Epithelial cell of esophagus (primary cell): ENCODE data around the gene KCNB1.

Experiments used
- DNase-seq: peaks from one replicate; pipeline ENCODE4 v3.0.0; 2010; ENCODE audit warnings: low read depth
- H3K4me3 ChIP-seq: 2 replicates; pipeline ENCODE4 v1.5.1; 2011; ENCODE audit warnings: mild to moderate bottlenecking, low read length, control low read depth
- CTCF ChIP-seq: IDR thresholded peaks from 2 replicates; pipeline ENCODE4 v1.5.1; 2011; ENCODE audit warnings: low read depth, mild to moderate bottlenecking, low read length, control low read depth, inconsistent platforms; ENCODE audit not compliant: insufficient read depth; ENCODE audit errors: missing control alignments

KCNB1 gene

GRCh38 chr20:49323622-49324238 lies 158.7 kb downstream of the KCNB1 start:
- peak; percentile 82 for DNase-seq
- TF ChIP-seq CTCF: peak; percentile 60

GRCh38 chr20:49320460-49320859 lies 162.0 kb downstream of the KCNB1 start:
- peak; percentile 58 for DNase-seq
- TF ChIP-seq CTCF: peak; percentile 54

More at GRCh38 chr20:49323622-49324238, 158.7 kb downstream of the KCNB1 start:
- no peak overlapping the region for H3K4me3 ChIP-seq

DNA sequence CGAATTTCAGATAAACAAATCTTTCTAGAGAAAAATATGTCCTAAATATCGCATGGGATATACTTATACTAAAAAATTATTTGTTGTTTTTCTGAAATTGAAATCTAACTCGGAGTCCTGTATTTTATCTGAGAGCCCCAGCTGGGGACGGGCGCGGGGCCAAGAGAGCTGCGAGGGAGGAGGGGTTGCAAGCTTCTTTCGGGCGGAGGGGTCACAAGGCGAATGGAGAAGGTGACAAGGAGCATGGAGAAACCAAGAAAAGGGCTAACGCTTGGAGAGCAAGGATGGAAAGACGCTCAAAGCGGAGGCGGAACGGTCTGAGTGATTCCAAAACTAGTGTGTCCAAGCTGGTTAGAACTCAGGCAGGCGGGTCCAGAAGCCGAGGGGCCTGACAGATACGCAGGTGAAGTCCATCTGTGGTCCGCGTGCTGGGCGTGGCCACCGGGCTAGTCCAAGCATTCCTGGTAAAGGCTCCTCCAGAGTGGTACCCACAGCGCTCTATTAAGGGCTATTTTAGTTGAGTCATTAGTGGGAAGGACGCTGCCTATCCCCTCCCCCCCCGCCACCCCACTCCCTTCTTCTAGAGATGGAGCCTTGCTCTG lies 163.2 kb downstream of the KCNB1 start:
- no peak overlapping the region for H3K4me3 ChIP-seq
- DNase-seq: no peak
- TF ChIP-seq CTCF: no peak

More at GRCh38 chr20:49320460-49320859, 162.0 kb downstream of the KCNB1 start:
- no peak overlapping the region for H3K4me3 ChIP-seq

- H3K4me3 ChIP-seq: peak overlapping the region; percentile 1
- DNase-seq: peak; percentile 12
Observed at GRCh38 chr20:49318430-49319207, 163.8 kb downstream of the KCNB1 start.

DNA sequence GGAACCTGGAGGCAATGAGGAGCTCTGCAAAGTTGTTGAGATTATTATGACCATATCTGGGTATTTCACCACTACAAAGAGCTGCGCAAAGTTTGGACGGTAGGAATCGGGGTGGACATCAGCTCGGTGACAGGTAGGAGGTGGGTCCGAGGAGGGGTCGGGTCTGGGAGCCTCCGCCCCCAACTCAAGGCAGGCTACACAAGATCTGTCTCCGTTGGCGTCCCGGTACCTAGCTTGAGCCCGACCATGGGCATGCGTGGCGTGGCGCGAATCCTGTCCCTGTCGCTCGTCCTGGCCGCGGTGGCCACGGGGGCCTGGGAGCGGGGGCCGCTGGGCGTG lies 164.4 kb downstream of the KCNB1 start:
- no peak overlapping the region for H3K4me3 ChIP-seq
- no peak for TF ChIP-seq CTCF
- DNase-seq: no peak

More at GRCh38 chr20:49318430-49319207, 163.8 kb downstream of the KCNB1 start:
- TF ChIP-seq CTCF: no peak

DNA sequence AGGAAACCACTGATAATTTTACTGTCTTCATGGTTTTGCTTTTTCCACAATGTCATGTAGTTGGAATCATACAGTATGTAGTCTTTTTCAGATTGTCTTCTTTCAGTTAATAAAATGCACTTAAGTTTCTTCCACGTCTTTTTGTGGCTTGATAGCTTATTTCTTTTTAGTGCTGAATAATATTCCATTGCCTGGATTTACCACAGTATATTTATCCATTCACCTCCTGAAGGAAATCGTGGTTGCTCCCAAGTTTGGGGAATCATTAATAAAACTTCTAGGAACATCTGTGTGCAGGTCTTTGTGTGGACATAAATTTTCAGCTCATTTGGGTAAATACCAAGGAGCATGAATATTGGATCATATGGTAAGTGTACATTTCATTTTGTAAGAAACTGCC lies 165.8 kb downstream of the KCNB1 start:
- DNase-seq: no peak

More for the DNA sequence above, 165.8 kb downstream of the KCNB1 start:
- TF ChIP-seq CTCF: no peak
- H3K4me3 ChIP-seq: no peak overlapping the region
